Duodenal mucosa (tissue), 2 donors: ENCODE data around the gene OR10A5.
"Not testable (repeated sequence)": the region's sequence is repeated elsewhere in the genome, so short reads cannot be mapped to it uniquely, and the experiment has no call there.

Source experiments
- H3K27ac ChIP-seq: one replicate; pipeline ENCODE4 v1.7.0; 2013; ENCODE audit warnings: low read depth, low read length
- H3K27me3 ChIP-seq, 2 donors: one replicate each; pipeline ENCODE4 v1.7.0; 2013; ENCODE audit warnings: low read length in 2 of 2, control low read depth in 1 of 2; ENCODE audit not compliant: insufficient read depth in 2 of 2, control insufficient read depth in 1 of 2
- H3K36me3 ChIP-seq, 2 donors: one replicate each; pipeline ENCODE4 v1.7.0; 2013; ENCODE audit warnings: low read length in 2 of 2, control low read depth in 1 of 2; ENCODE audit not compliant: insufficient read depth in 2 of 2, control insufficient read depth in 1 of 2
- H3K4me1 ChIP-seq, 2 donors: one replicate each; pipeline ENCODE4 v1.7.0; 2013; ENCODE audit warnings: low read length in 2 of 2, control low read depth in 1 of 2; ENCODE audit not compliant: insufficient read depth in 2 of 2, control insufficient read depth in 1 of 2
- H3K4me3 ChIP-seq, 2 donors: one replicate each; pipeline ENCODE4 v1.7.0; 2013; ENCODE audit warnings: low read length in 2 of 2, low read depth in 1 of 2
- H3K9ac ChIP-seq, 2 donors: one replicate each; pipeline ENCODE4 v1.7.0; 2013; ENCODE audit warnings: low read length in 2 of 2, low read depth in 1 of 2
- H3K9me3 ChIP-seq, 2 donors: one replicate each; pipeline ENCODE4 v1.7.0; 2013; ENCODE audit warnings: low read length in 2 of 2, control low read depth in 1 of 2; ENCODE audit not compliant: control insufficient read depth in 1 of 2

The OR10A5 gene

GRCh38 chr11:6871278-6871677, 25.8 kb downstream of the OR10A5 start:
- H3K4me3 ChIP-seq: no peak overlapping the region
- no peaks in the 10 kb centered on the region for H3K9me3 ChIP-seq
- H3K27ac ChIP-seq: no peak overlapping the region
- H3K27me3 ChIP-seq: no peaks in the 10 kb centered on the region
- H3K9ac ChIP-seq: no peak overlapping the region
- no peaks in the 10 kb centered on the region for H3K4me1 ChIP-seq
- no peaks in the 10 kb centered on the region for H3K36me3 ChIP-seq

GRCh38 chr11:6875761-6876160, 30.3 kb downstream of the OR10A5 start:
- no peak overlapping the region for H3K9ac ChIP-seq
- H3K4me3 ChIP-seq: no peak overlapping the region
- H3K36me3 ChIP-seq: no peaks in the 10 kb centered on the region
- H3K9me3 ChIP-seq: peaks cover 0 to 3% of the 10 kb centered on the region in 2 donors
- no peaks in the 10 kb centered on the region for H3K27me3 ChIP-seq
- no peak overlapping the region for H3K27ac ChIP-seq
- H3K4me1 ChIP-seq: no peaks in the 10 kb centered on the region

- Histone ChIP-seq H3K4me1 (no peaks in the 10 kb centered on the region), H3K9ac (no peak within 1 kb of the TSS), H3K27me3 (no peaks in the 10 kb centered on the region), H3K36me3 (no peaks in the 10 kb centered on the region), H3K9me3 (peaks cover 0 to 3% of the 10 kb centered on the region in 2 donors), H3K4me3 (no peak within 1 kb of the TSS), H3K27ac (no peak within 1 kb of the TSS)
These were observed 30.8 kb downstream of the OR10A5 start, which contains the start of gene OR10A4 for GRCh38 chr11:6876325-6876724. TSS of gene OR10A4 (plus strand) at chr11:6876625. CDS start at chr11:6876648, 23 bp downstream.

- Histone ChIP-seq H3K27ac (no peak overlapping the region), H3K9me3 (peaks cover 0 to 3% of the 10 kb centered on the region in 2 donors), H3K27me3 (no peaks in the 10 kb centered on the region), H3K9ac (no peak overlapping the region), H3K4me1 (no peaks in the 10 kb centered on the region), H3K36me3 (no peaks in the 10 kb centered on the region), H3K4me3 (no peak overlapping the region)
These were observed 31.4 kb downstream of the OR10A5 start for GRCh38 chr11:6876914-6877313.

- no peaks in the 10 kb centered on the region for H3K27me3 ChIP-seq
- H3K9ac ChIP-seq: no peak overlapping the region
- no peaks in the 10 kb centered on the region for H3K36me3 ChIP-seq
- H3K4me3 ChIP-seq: no peak overlapping the region
- no peaks in the 10 kb centered on the region for H3K4me1 ChIP-seq
- H3K9me3 ChIP-seq: no peaks in the 10 kb centered on the region
- no peak overlapping the region for H3K27ac ChIP-seq
These were observed 37.3 kb downstream of the OR10A5 start for GRCh38 chr11:6882751-6883150.

GRCh38 chr11:6887711-6888110, 42.2 kb downstream of the OR10A5 start:
- H3K4me1 ChIP-seq, H3K4me3 ChIP-seq, H3K27me3 ChIP-seq, H3K9ac ChIP-seq, H3K27ac ChIP-seq, H3K9me3 ChIP-seq, H3K36me3 ChIP-seq: not testable (repeated sequence)

- no peak overlapping the region for H3K4me3 ChIP-seq
- no peak overlapping the region for H3K9ac ChIP-seq
- no peaks in the 10 kb centered on the region for H3K4me1 ChIP-seq
- H3K9me3 ChIP-seq: peaks cover 0 to 3% of the 10 kb centered on the region in 2 donors
- H3K27ac ChIP-seq: no peak overlapping the region
- no peaks in the 10 kb centered on the region for H3K36me3 ChIP-seq
- H3K27me3 ChIP-seq: no peaks in the 10 kb centered on the region
These were observed 43.3 kb downstream of the OR10A5 start for GRCh38 chr11:6888830-6889229.

GRCh38 chr11:6889835-6890234, 44.4 kb downstream of the OR10A5 start:
- no peak overlapping the region for H3K27ac ChIP-seq
- peaks cover 0 to 3% of the 10 kb centered on the region in 2 donors for H3K9me3 ChIP-seq
- no peak overlapping the region for H3K4me3 ChIP-seq
- no peaks in the 10 kb centered on the region for H3K4me1 ChIP-seq
- no peaks in the 10 kb centered on the region for H3K27me3 ChIP-seq
- H3K9ac ChIP-seq: no peak overlapping the region
- no peaks in the 10 kb centered on the region for H3K36me3 ChIP-seq

GRCh38 chr11:6892400-6892799, 46.9 kb downstream of the OR10A5 start, which contains the start of gene OR2D2:
TSS of gene OR2D2 (minus strand) at chr11:6892500. CDS start at chr11:6892500, 0 bp downstream.
- Histone ChIP-seq H3K36me3 (no peaks in the 10 kb centered on the region), H3K27me3 (no peaks in the 10 kb centered on the region), H3K4me3 (no peak within 1 kb of the TSS), H3K9ac (no peak within 1 kb of the TSS), H3K27ac (no peak within 1 kb of the TSS), H3K4me1 (no peaks in the 10 kb centered on the region), H3K9me3 (peaks cover 0 to 3% of the 10 kb centered on the region in 2 donors)

- Histone ChIP-seq H3K4me1 (no peaks in the 10 kb centered on the region), H3K4me3 (no peak overlapping the region), H3K9ac (no peak overlapping the region), H3K27ac (no peak overlapping the region), H3K36me3 (no peaks in the 10 kb centered on the region), H3K9me3 (no peaks in the 10 kb centered on the region), H3K27me3 (no peaks in the 10 kb centered on the region)
These were observed 48.6 kb downstream of the OR10A5 start for GRCh38 chr11:6894097-6894496.

GRCh38 chr11:6895010-6895409, 49.5 kb downstream of the OR10A5 start:
- Histone ChIP-seq H3K36me3 (no peaks in the 10 kb centered on the region), H3K27ac (no peak overlapping the region), H3K9me3 (no peaks in the 10 kb centered on the region), H3K9ac (no peak overlapping the region), H3K4me1 (no peaks in the 10 kb centered on the region), H3K27me3 (no peaks in the 10 kb centered on the region), H3K4me3 (no peak overlapping the region)
